Activated naive CD8-positive, alpha-beta T cell treated with anti-CD3 and anti-CD28 coated beads for 36 hours (primary cell): ENCODE data around the gene DRC1. TPM values are rescaled to one million over a fixed set of nuclear protein-coding genes. Genes with fewer than 3 reads are reported as not detected.
"Not testable (repeated sequence)": the region's sequence is repeated elsewhere in the genome, so short reads cannot be mapped to it uniquely, and the experiment has no call there.

Source experiments
- DNase-seq: peaks from one replicate; pipeline ENCODE4 v3.0.0; 2021
- H3K27ac Mint-ChIP-seq: one replicate; pipeline ENCODE4 v1.8.0; 2022; ENCODE audit warnings: mild to moderate bottlenecking, moderate library complexity, mixed read lengths
- H3K27me3 Mint-ChIP-seq: one replicate; pipeline ENCODE4 v1.8.0; 2022; ENCODE audit warnings: mild to moderate bottlenecking, mixed read lengths
- H3K36me3 Mint-ChIP-seq: one replicate; pipeline ENCODE4 v1.8.0; 2021; ENCODE audit warnings: mild to moderate bottlenecking, mixed read lengths
- H3K4me1 Mint-ChIP-seq: one replicate; pipeline ENCODE4 v1.8.0; 2021; ENCODE audit warnings: mixed read lengths
- H3K4me3 Mint-ChIP-seq: one replicate; pipeline ENCODE4 v1.8.0; 2022; ENCODE audit warnings: mild to moderate bottlenecking, moderate library complexity, mixed read lengths
- H3K9me3 Mint-ChIP-seq: one replicate; pipeline ENCODE4 v1.8.0; 2022; ENCODE audit warnings: mixed read lengths
- total RNA-seq, 2 experiments: library from RNA; stranded (reverse); gene quantifications; one replicate each; pipeline ENCODE4 v1.2.3, GENCODE V29; 2021

The DRC1 gene
- total RNA-seq, 2 experiments from 2014 or later: not detected

- Mint-ChIP-seq H3K4me1 (no peaks in the 10 kb centered on the region), H3K4me3 (no peak overlapping the region), H3K9me3 (no peaks in the 10 kb centered on the region), H3K27me3 (no peaks in the 10 kb centered on the region), H3K27ac (no peak overlapping the region), H3K36me3 (no peaks in the 10 kb centered on the region)
- no peak for DNase-seq
These were observed 59.9 kb downstream of the DRC1 start for GRCh38 chr2:26461601-26462023.

GRCh38 chr2:26462100-26462499 is 60.4 kb downstream of the DRC1 start:
- H3K4me3 Mint-ChIP-seq: no peak overlapping the region
- no peaks in the 10 kb centered on the region for H3K36me3 Mint-ChIP-seq
- no peaks in the 10 kb centered on the region for H3K4me1 Mint-ChIP-seq
- no peaks in the 10 kb centered on the region for H3K27me3 Mint-ChIP-seq
- H3K27ac Mint-ChIP-seq: no peak overlapping the region
- H3K9me3 Mint-ChIP-seq: no peaks in the 10 kb centered on the region
- DNase-seq: no peak

- DNase-seq: no peak
These were observed 61.0 kb downstream of the DRC1 start for GRCh38 chr2:26462511-26463243.

GRCh38 chr2:26463244-26464192 is 61.8 kb downstream of the DRC1 start:
- H3K27ac Mint-ChIP-seq: no peak overlapping the region
- no peak overlapping the region for H3K4me3 Mint-ChIP-seq
- no peaks in the 10 kb centered on the region for H3K27me3 Mint-ChIP-seq
- H3K36me3 Mint-ChIP-seq: no peaks in the 10 kb centered on the region
- no peaks in the 10 kb centered on the region for H3K9me3 Mint-ChIP-seq
- no peaks in the 10 kb centered on the region for H3K4me1 Mint-ChIP-seq
- no peak for DNase-seq

More at GRCh38 chr2:26462511-26463243, 61.0 kb downstream of the DRC1 start:
- H3K9me3 Mint-ChIP-seq: no peaks in the 10 kb centered on the region
- no peak overlapping the region for H3K4me3 Mint-ChIP-seq
- no peak overlapping the region for H3K27ac Mint-ChIP-seq
- no peaks in the 10 kb centered on the region for H3K4me1 Mint-ChIP-seq
- H3K36me3 Mint-ChIP-seq: no peaks in the 10 kb centered on the region
- H3K27me3 Mint-ChIP-seq: no peaks in the 10 kb centered on the region

- Mint-ChIP-seq H3K9me3 (peaks cover 6% of the 10 kb centered on the region), H3K27me3 (no peaks in the 10 kb centered on the region), H3K27ac (no peak overlapping the region), H3K4me1 (no peaks in the 10 kb centered on the region), H3K4me3 (no peak overlapping the region), H3K36me3 (no peaks in the 10 kb centered on the region)
- no peak for DNase-seq
These were observed 62.9 kb downstream of the DRC1 start for GRCh38 chr2:26464390-26465265.

- H3K36me3 Mint-ChIP-seq: no peaks in the 10 kb centered on the region
- H3K4me1 Mint-ChIP-seq: no peaks in the 10 kb centered on the region
- peaks cover 6% of the 10 kb centered on the region for H3K9me3 Mint-ChIP-seq
- H3K27me3 Mint-ChIP-seq: no peaks in the 10 kb centered on the region
- DNase-seq: no peak
- H3K4me3 Mint-ChIP-seq: no peak overlapping the region
- no peak overlapping the region for H3K27ac Mint-ChIP-seq
These were observed 63.7 kb downstream of the DRC1 start for GRCh38 chr2:26465266-26465925.

- Mint-ChIP-seq H3K9me3 (peaks cover 6% of the 10 kb centered on the region), H3K4me3 (no peak overlapping the region), H3K27me3 (no peaks in the 10 kb centered on the region), H3K4me1 (no peaks in the 10 kb centered on the region), H3K27ac (no peak overlapping the region), H3K36me3 (no peaks in the 10 kb centered on the region)
- no peak for DNase-seq
These were observed 64.3 kb downstream of the DRC1 start for GRCh38 chr2:26465981-26466471.

- Mint-ChIP-seq H3K4me3 (no peak overlapping the region), H3K36me3 (no peaks in the 10 kb centered on the region), H3K27ac (no peak overlapping the region), H3K4me1 (no peaks in the 10 kb centered on the region), H3K27me3 (no peaks in the 10 kb centered on the region), H3K9me3 (peaks cover 6% of the 10 kb centered on the region)
- DNase-seq: no peak
These were observed 65.1 kb downstream of the DRC1 start for GRCh38 chr2:26466662-26467310.

- H3K27me3 Mint-ChIP-seq, H3K9me3 Mint-ChIP-seq, DNase-seq, H3K4me1 Mint-ChIP-seq, H3K27ac Mint-ChIP-seq, H3K4me3 Mint-ChIP-seq, H3K36me3 Mint-ChIP-seq: not testable (repeated sequence)
These were observed 66.8 kb downstream of the DRC1 start for GRCh38 chr2:26468544-26468943.

GRCh38 chr2:26469092-26469710 is 67.5 kb downstream of the DRC1 start:
- H3K4me3 Mint-ChIP-seq: no peak overlapping the region
- DNase-seq: peak; percentile 66
- peaks cover 6% of the 10 kb centered on the region for H3K9me3 Mint-ChIP-seq
- no peaks in the 10 kb centered on the region for H3K4me1 Mint-ChIP-seq
- no peaks in the 10 kb centered on the region for H3K36me3 Mint-ChIP-seq
- no peaks in the 10 kb centered on the region for H3K27me3 Mint-ChIP-seq
- no peak overlapping the region for H3K27ac Mint-ChIP-seq

GRCh38 chr2:26469955-26470354 is 68.2 kb downstream of the DRC1 start:
- Mint-ChIP-seq H3K36me3 (no peaks in the 10 kb centered on the region), H3K4me3 (no peak overlapping the region), H3K27ac (no peak overlapping the region), H3K4me1 (no peaks in the 10 kb centered on the region), H3K9me3 (peaks cover 6% of the 10 kb centered on the region), H3K27me3 (no peaks in the 10 kb centered on the region)
- DNase-seq: no peak

GRCh38 chr2:26470601-26471260 is 69.0 kb downstream of the DRC1 start:
- peaks cover 6% of the 10 kb centered on the region for H3K9me3 Mint-ChIP-seq
- DNase-seq: no peak
- H3K27me3 Mint-ChIP-seq: no peaks in the 10 kb centered on the region
- H3K36me3 Mint-ChIP-seq: no peaks in the 10 kb centered on the region
- no peak overlapping the region for H3K27ac Mint-ChIP-seq
- no peaks in the 10 kb centered on the region for H3K4me1 Mint-ChIP-seq
- H3K4me3 Mint-ChIP-seq: no peak overlapping the region

- Mint-ChIP-seq H3K9me3 (peaks cover 6% of the 10 kb centered on the region), H3K36me3 (no peaks in the 10 kb centered on the region), H3K4me3 (no peak overlapping the region), H3K27me3 (no peaks in the 10 kb centered on the region), H3K27ac (no peak overlapping the region), H3K4me1 (no peaks in the 10 kb centered on the region)
- DNase-seq: no peak
These were observed 69.6 kb downstream of the DRC1 start for GRCh38 chr2:26471289-26471688.
